ENCODE measurements around the gene KLHL3.

Gene KLHL3

DNA sequence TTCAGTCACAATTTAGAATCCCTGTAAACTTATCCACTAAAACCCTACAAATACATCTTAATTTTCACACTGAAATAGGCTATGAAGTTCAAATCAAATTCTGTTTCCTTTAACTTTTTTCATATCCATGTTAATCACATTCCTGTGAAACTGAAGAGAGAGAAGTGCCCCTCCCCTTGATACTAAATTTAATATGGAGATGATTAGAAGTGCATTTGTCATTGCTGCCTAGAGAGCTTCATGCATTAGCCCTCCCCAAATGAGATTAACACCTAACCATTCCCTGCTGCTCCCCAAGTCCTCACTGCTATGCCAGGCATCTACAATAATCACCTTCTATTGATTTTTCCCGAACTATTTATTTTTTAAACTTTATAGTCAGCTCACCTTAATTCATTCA lies 151.6 kb downstream of the KLHL3 start:
- no peak for TF ChIP-seq CTCF (IDR thresholded peaks at IDR 0.05; ENCODE audit: insufficient read depth, low read length, missing control alignments)
- ChIA-PET POLR2A (no interaction called here), CTCF (interaction anchor here (1.4 kb wide), 1 partner anchor 7 kb away, joined by 3 read pairs; no protein-coding TSS in a partner anchor)
- DNase-seq (ENCODE audit: low read depth, low spot score): no peak
- H3K4me3 ChIP-seq (ENCODE audit: low read depth, low read length): no peak overlapping the region

DNA sequence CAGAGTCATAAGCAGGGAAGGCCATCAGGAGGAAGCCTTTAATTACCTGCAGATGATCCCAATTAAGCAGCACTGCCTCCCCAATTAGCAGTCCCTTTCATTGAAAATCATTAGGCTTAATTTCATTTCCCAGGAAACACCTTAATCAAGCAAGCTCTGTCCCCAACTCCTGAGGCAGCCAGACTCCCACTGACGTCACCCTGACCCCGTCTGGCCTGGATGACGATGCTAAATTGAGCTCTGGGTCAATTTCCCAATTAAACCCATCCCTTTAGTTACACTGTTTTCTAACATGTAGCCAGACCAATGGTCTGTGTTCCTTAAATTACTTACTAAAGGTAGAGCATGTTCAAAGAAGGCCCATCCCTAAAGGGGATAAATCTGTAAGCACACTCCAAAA lies 152.8 kb downstream of the KLHL3 start:
- CTCF ChIA-PET: no interaction called here
- H3K4me3 ChIP-seq (ENCODE audit: low read depth, low read length): no peak overlapping the region
- TF ChIP-seq CTCF (IDR thresholded peaks at IDR 0.05; ENCODE audit: insufficient read depth, low read length, missing control alignments): no peak
- no peak for DNase-seq (ENCODE audit: low read depth, low spot score)
- POLR2A ChIA-PET: no interaction called here

DNA sequence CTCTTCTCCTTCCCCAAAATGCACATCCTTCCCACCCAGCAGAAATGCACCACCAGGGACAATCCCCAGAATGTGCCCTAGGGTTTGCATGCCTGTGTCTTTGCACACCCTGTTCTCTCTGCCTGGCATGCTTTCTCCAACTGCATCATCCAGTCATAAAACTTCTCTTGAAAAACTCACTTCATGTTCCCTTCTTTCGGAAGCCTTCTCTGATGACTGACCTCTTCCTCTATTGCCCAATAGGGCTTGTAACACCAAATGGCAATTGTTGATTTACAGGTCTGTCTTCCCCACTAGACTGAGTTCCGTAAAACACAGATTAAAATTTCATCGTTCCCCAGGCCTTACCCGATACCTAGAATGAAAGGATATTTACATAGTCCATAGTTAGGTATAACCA lies 153.7 kb downstream of the KLHL3 start:
- ChIA-PET POLR2A (no interaction called here), CTCF (no interaction called here)
- DNase-seq (ENCODE audit: low read depth, low spot score): no peak
- no peak overlapping the region for H3K4me3 ChIP-seq (ENCODE audit: low read depth, low read length)
- TF ChIP-seq CTCF (IDR thresholded peaks at IDR 0.05; ENCODE audit: insufficient read depth, low read length, missing control alignments): no peak

- CTCF ChIA-PET: no interaction called here
Measured at GRCh38 chr5:137581776-137582175, 154.1 kb downstream of the KLHL3 start.

GRCh38 chr5:137580030-137580429 lies 155.9 kb downstream of the KLHL3 start:
- DNase-seq (ENCODE audit: low read depth, low spot score): no peak
- ChIA-PET POLR2A (no interaction called here), CTCF (interaction anchor here (0.9 kb wide), 1 partner anchor 8 kb away, joined by 3 read pairs; no protein-coding TSS in a partner anchor)
- no peak overlapping the region for H3K4me3 ChIP-seq (ENCODE audit: low read depth, low read length)
- no peak for TF ChIP-seq CTCF (IDR thresholded peaks at IDR 0.05; ENCODE audit: insufficient read depth, low read length, missing control alignments)

More at GRCh38 chr5:137581776-137582175, 154.1 kb downstream of the KLHL3 start:
- H3K4me3 ChIP-seq (ENCODE audit: low read depth, low read length): no peak overlapping the region
- POLR2A ChIA-PET: no interaction called here
- DNase-seq (ENCODE audit: low read depth, low spot score): no peak
- no peak for TF ChIP-seq CTCF (IDR thresholded peaks at IDR 0.05; ENCODE audit: insufficient read depth, low read length, missing control alignments)

- ChIA-PET CTCF (no interaction called here), POLR2A (no interaction called here)
- TF ChIP-seq CTCF (IDR thresholded peaks at IDR 0.05; ENCODE audit: insufficient read depth, low read length, missing control alignments): no peak
- no peak overlapping the region for H3K4me3 ChIP-seq (ENCODE audit: low read depth, low read length)
- DNase-seq (ENCODE audit: low read depth, low spot score): no peak
Measured at GRCh38 chr5:137575847-137576246, 160.0 kb downstream of the KLHL3 start.
